Measurements from ENCODE around the gene FCHO2.

DNA sequence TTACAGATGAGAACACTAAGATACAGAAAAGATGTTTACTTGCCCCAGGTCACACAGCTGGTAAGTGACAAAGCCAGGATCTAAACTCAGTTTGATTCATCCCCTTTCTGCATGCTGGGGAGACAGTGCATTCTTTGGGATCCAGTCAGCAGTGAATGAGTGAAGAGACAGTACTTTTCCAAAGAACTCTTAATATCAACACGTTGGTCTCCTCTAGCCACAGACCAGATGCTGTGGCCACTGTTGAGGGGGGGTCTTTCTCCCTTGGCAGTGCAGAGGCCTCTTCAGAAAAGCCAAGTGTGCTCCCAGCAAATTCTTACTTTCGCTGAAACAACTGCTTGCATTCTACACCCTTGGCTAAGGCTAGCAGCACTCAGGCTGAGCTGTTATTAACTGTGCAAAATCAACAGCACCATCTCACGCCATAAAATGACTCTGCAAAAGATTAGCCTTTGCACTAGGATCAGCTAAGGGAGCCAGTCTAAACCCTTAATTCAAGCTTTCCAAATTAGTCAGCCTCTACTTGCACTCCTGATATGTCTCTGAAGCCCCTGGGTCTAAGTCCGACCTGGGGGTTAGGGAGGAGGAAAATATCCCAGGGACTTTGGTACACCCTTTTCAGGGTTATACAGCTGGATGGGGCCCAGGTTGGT lies 159.7 kb downstream of the FCHO2 start:
- TF ChIP-seq, protein P1, sequence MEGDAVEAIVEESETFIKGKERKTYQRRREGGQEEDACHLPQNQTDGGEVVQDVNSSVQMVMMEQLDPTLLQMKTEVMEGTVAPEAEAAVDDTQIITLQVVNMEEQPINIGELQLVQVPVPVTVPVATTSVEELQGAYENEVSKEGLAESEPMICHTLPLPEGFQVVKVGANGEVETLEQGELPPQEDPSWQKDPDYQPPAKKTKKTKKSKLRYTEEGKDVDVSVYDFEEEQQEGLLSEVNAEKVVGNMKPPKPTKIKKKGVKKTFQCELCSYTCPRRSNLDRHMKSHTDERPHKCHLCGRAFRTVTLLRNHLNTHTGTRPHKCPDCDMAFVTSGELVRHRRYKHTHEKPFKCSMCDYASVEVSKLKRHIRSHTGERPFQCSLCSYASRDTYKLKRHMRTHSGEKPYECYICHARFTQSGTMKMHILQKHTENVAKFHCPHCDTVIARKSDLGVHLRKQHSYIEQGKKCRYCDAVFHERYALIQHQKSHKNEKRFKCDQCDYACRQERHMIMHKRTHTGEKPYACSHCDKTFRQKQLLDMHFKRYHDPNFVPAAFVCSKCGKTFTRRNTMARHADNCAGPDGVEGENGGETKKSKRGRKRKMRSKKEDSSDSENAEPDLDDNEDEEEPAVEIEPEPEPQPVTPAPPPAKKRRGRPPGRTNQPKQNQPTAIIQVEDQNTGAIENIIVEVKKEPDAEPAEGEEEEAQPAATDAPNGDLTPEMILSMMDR (conservative IDR thresholded peaks at IDR 0.05; ENCODE audit: low read depth, low read length): no peak
- no peak for TF ChIP-seq EZH2 (IDR thresholded peaks at IDR 0.05; ENCODE audit: borderline replicate concordance, low read depth, low read length, poor library complexity, severe bottlenecking)

Data from A673 (cell line).